ENCODE measurements around the gene WFDC13.
A peak's percentile ranks its signal among the peaks of the same experiment; 100 is the strongest.
"Not testable (repeated sequence)": the region's sequence is repeated elsewhere in the genome, so short reads cannot be mapped to it uniquely, and the experiment has no call there.

The WFDC13 gene, protein sequence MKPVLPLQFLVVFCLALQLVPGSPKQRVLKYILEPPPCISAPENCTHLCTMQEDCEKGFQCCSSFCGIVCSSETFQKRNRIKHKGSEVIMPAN

DNA sequence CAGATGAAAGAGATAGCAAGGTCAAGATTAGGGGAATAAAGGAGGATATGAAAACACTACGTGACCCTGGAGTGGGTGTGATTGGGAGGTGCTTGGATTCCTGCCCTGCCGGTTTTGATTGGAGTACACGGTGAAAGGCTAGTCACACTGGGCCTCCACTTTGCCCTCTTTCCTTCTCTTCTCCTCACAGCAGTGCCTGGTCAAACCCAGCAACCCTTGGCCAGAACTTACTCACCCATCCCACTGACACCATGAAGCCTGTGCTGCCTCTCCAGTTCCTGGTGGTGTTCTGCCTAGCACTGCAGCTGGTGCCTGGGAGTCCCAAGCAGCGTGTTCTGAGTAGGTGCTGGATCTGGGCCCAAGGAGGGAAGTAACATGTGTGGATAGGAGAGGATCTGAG lies at the start of gene WFDC13:
WFDC13 (plus strand) TSS at position 166 of the 400 bp plus-strand sequence; CDS start at position 252, 86 bp downstream.
- DNase-seq: no peak

DNA sequence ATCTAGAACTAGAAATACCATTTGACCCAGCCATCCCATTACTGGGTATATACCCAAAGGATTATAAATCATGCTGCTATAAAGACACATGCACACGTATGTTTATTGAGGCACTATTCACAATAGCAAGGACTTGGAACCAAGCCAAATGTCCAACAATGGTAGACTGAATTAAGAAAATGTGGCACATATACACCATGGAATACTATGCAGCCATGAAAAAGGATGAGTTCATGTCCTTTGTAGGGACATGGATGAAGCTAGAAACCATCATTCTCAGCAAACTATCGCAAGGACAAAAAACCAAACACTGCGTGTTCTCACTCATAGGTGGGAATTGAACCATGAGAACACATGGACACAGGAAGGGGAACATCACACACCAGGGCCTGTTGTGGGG lies 44.8 kb upstream of the WFDC13 start:
- DNase-seq: not testable (repeated sequence)

DNA sequence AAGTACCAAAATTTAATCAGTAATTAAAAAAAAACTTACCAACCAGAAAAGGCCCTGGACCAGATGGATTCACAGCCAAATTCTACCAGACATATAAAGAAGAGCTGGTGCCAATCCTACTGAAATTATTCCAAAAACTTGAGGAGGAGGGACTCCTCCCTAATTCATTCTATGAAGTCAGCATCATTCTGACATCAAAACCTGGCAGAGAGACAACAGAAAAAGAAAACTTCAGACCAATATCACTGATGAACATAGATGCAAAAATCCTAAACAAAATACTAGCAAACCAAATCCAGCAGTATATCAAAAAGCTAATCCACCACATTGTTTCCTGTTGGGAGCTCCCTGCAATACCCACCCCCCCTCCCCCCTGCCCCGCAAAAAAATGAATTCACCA lies 31.7 kb upstream of the WFDC13 start, which contains the start of gene WFDC11:
WFDC11 (minus strand) TSS at position 101 of the 400 bp plus-strand sequence. CDS start 19,639 bp downstream, outside the sequence.
- DNase-seq: no peak

- DNase-seq: no peak
Observed at GRCh38 chr20:45672765-45673164, 29.1 kb upstream of the WFDC13 start.

GRCh38 chr20:45679650-45680049 lies 22.2 kb upstream of the WFDC13 start:
- no peak for DNase-seq

DNA sequence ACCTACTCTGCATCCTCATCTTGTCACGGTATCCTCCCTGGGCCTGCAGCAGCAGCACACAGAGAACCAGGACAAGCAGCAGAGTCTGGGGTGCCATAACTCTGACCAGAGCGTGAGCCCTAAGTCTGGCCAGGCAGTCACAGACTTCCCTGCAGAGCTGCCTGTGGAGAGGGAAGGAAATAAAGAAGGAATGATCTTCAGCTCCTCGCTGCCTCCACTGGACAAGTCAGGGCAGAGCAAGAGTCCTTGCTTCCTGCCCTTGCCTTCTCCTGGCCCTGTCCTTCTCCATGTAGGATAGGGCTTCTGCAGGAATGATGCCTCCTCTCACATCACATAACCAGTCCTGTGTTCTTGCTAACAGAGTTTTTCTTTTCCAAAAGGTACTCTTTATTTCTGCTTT lies 15.9 kb upstream of the WFDC13 start:
- DNase-seq: no peak

DNA sequence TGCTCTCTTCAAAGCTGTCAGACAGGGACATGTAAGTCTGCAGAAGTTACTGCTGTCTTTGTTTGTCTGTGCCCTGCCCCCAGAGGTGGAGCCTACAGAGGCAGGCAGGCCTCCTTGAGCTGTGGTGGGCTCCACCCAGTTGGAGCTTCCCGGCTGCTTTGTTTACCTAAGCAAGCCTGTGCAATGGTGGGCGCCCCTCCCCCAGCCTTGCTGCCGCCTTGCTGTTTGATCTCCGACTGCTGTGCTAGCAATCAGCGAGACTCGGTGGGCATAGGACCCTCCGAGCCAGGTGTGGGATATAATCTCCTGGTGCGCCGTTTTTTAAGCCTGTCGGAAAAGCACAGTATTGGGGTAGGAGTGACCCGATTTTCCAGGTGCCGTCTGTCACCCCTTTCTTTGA lies 8.5 kb upstream of the WFDC13 start:
- not testable (repeated sequence) for DNase-seq

- DNase-seq: no peak
Observed at GRCh38 chr20:45695496-45695895, 6.3 kb upstream of the WFDC13 start.

DNA sequence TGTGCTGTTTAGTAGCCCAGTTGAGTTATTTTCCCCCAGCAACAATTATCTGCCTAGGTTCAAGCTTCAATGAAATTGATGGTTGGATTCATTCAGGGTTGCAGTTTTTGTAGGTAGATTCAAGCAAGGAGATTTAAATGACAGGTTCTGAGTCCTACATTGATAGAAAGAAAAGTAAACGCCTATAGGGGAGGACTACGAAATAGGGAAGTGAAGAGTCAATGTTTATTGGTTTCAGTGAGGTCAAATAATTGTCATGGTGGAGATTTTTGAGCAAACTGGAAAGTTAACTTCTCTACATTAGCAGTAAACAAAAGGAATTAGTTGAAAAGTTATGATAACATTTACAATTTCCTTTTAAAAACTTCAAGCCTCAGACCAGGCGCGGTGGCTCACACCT lies 734 bp upstream of the WFDC13 start:
- DNase-seq: no peak

- peak; percentile 61 for DNase-seq
Observed at GRCh38 chr20:45704969-45705637, 3.3 kb downstream of the WFDC13 start, which contains the start of gene WFDC10B. Gene WFDC10B (minus strand): TSS chr20:45705019. CDS start chr20:45685992, 19,027 bp downstream.

DNA sequence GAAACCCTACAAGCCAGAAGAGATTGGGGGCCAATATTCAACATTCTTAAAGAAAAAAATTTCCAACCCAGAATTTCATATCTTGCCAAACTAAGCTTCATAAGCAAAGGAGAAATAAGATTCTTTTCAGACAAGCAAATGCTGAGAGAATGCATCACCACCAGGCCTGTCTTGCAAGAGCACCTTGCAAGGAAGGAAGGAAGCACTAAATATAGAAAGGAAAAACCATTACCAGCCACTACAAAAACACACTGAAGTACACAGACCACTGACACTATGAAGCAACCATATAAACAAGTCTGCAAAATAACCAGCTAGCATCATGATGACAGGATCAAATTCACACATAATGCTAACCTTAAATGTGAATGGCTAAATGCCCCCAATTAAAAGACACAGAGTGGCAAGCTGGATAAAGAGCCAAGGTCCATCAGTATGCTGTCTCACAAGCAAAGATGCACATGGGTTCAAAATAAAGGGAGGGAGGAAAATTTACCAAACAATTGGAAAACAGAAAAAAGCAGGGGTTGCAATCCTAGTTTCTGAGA lies 14.4 kb downstream of the WFDC13 start:
- DNase-seq: not testable (repeated sequence)

DNA sequence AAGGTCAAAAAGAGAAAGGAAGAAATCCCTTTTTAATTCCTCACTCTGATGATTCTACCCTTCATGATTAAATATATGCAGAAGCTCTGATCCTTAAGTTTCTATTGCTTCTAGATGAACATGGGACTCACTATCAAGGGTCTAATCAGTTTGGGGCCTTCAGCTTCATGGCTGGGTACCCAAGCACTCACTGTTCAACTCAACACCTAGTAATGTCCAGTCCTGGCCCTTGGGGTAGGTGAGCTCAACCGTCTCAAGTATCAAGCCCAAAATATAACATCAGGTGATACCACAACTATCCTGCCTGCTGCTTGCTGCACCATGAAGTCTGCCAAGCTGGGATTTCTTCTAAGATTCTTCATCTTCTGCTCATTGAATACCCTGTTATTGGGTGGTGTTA lies 20.2 kb downstream of the WFDC13 start, which contains the start of gene SPINT4:
SPINT4 (plus strand) TSS at position 301 of the 400 bp plus-strand sequence; CDS start at position 322, 21 bp downstream.
- DNase-seq: no peak

DNA sequence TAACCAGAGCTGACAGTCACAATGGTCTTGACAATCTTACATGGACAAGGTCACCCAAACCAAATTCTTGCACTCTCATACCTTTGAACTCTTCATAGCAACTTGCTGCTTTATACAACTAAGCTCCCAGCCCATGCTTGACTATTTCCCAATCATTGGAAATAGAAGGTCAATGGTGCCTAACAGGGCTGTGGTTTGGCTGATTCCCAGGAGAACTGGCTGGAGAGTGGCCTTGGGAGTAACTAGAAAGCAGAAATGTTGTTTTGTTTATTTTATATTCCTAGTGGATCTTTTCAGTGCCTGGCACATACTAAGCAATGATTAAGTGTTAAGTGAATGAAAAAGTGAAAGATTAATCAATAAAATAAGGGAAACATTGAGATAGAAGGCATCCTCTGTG lies 23.3 kb downstream of the WFDC13 start:
- DNase-seq: no peak

DNA sequence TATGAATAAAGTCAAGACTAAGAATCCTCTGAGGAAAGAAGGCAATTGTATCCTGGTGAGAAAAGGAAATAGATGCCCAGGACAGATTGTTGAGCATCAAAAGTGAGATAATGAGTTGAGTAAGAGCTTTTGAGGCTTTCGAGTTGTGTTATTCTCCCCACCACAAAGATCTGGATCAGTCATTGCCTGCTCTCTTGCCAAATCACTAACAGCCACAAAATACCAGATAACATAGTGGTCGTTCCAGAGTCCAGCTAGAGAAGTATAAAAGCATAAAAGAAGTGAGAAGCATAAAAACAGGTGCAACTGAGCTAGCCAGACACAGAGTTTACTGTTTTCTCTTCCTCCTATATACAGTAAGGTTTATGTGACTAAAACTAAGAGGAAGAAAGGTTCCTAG lies 25.2 kb downstream of the WFDC13 start:
- DNase-seq: no peak

- no peak for DNase-seq
Observed at GRCh38 chr20:45732199-45732598, 30.4 kb downstream of the WFDC13 start.

GRCh38 chr20:45735552-45735951 lies 33.7 kb downstream of the WFDC13 start:
- DNase-seq: no peak

GRCh38 chr20:45735988-45736387 lies 34.1 kb downstream of the WFDC13 start:
- DNase-seq: no peak

DNA sequence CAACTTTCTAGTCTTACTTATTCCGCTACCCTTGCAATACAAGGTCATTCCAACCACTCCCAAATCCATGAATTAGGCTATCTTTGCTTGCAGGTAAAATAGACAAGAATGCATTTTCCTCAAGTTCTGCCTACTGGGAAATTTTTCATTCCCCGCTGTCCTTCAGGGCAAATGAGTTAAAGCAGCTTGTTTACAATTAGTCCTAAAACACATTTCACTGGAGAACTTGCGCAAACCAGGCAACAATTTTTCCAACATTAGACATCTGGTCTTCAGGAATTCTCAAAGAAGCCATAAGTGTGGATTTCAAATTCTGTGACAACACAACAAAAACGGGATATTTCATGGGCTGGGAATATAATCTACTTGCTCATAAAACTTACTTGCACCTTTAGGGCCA lies 40.8 kb downstream of the WFDC13 start:
- DNase-seq: no peak

- DNase-seq: no peak
Observed at GRCh38 chr20:45745015-45745414, 43.2 kb downstream of the WFDC13 start.

DNA sequence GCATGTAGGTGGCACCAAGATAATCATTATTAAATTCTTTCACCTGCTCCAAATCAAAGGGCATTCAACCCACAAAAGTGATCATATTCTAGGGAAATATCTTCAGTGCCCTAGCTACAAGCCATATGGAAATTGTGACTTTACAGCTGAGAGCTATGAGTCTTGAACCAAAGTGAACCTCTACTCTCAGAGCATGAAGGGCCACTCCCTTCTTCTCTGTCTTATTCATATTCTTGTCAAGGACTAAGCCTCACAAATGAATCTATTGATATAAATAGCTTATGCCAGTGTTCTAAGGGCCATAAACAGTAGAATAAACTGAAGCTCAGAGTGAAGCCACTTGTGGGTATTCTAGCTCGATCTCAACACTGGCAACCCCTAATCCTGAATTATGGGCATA lies 49.9 kb downstream of the WFDC13 start:
- DNase-seq: no peak

- no peak for DNase-seq
Observed at GRCh38 chr20:45752746-45753145, 50.9 kb downstream of the WFDC13 start.

DNA sequence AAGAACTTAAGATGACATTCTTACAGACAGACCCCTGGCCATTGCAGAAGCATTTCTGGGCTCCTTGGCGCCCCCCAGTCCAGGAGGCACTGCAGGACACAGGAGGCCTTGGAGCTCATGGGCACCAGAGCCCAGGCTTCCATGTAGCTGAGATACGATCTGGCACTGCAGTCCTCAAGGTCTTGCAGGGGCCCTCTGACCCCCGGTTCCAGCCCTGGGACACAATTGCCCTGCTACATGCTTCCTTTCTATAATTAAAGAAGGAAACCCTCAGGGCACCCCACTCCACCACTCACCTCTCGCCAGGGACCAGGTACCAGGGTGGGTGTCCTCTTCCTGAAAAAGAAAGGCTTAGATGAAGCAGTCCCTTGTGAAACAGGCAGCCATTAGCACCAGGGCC lies 56.3 kb downstream of the WFDC13 start:
- no peak for DNase-seq
